Upper lobe of right lung (tissue), 1 donor: ENCODE data around the gene PKP3. TPM values are rescaled to one million over a fixed set of nuclear protein-coding genes. Genes with fewer than 3 reads are reported as not detected.

ENCODE experiments used
- ATAC-seq: fragments of 200-7000 bp; cut with Tn5 transposase; one replicate; pipeline ENCODE4 v1.9.1; 2020; ENCODE audit warnings: mild to moderate bottlenecking, moderate library complexity
- DNase-seq: peaks from one replicate; pipeline ENCODE4 v3.0.0-alpha.2; 2020
- H3K27ac ChIP-seq: fragments of 200-600 bp; one replicate; pipeline ENCODE4 v1.8.0; 2022
- H3K27me3 ChIP-seq: fragments of 200-600 bp; one replicate; pipeline ENCODE4 v1.8.0; 2022; ENCODE audit warnings: mild to moderate bottlenecking
- H3K36me3 ChIP-seq: fragments of 200-600 bp; one replicate; pipeline ENCODE4 v1.8.0; 2022
- H3K4me1 ChIP-seq: fragments of 200-600 bp; one replicate; pipeline ENCODE4 v1.8.0; 2022
- H3K4me3 ChIP-seq: fragments of 200-600 bp; one replicate; pipeline ENCODE4 v1.8.0; 2022; ENCODE audit warnings: mild to moderate bottlenecking
- H3K9me3 ChIP-seq: fragments of 200-600 bp; one replicate; pipeline ENCODE4 v1.8.0; 2022
- intact Hi-C: fragments of 100-400 bp; cut with DNase I; formaldehyde crosslinking; loops from one replicate; pipeline ENCODE4 v1.11.0; 2022
- total RNA-seq: library from RNA; stranded (reverse); fragmentation: NEBNext Ultra II Directional; extraction: Animal tissue kit (Norgen Biotek cat#: 25700); gene quantifications from one replicate; pipeline ENCODE4 v1.2.1, GENCODE V29; 2021
- TF ChIP-seq, protein P1 (sequence below): fragments of 200-600 bp; IDR thresholded peaks from one replicate; pipeline ENCODE4 v1.8.0; 2022; ENCODE audit warnings: antibody characterized with exemption
- donor health status: DM: no; HTN: yes; CAD: no; lungs with severe emphysema.

The PKP3 gene
- total RNA-seq, 1 donor from 2014 or later: 40.4 TPM

DNA sequence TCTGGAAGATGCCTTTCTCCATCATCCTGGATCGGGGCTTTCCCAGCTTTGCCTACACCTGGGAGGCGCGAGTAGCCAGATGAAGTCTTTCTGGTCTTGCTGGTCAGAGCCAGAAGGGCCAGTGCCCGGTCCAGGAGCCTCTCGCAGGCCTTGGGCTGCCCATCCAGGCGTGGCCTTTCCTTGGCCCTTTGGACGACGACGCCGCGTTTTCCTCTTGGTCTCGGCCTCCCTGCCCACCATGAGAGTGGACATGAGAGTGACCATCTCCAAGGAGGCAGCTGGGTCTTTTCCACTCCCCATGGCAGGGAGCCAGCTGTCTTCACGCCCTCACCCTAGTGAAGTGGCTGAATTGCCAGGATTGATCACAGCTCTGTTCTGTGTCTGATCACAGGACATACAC lies 59.6 kb downstream of the PKP3 start:
- Histone ChIP-seq H3K9me3 (no peaks in the 10 kb centered on the region), H3K4me3 (no peak overlapping the region), H3K27me3 (no peaks in the 10 kb centered on the region), H3K36me3 (peaks cover 18% of the 10 kb centered on the region), H3K27ac (no peak overlapping the region), H3K4me1 (peaks cover 24% of the 10 kb centered on the region)
- TF ChIP-seq, protein P1, sequence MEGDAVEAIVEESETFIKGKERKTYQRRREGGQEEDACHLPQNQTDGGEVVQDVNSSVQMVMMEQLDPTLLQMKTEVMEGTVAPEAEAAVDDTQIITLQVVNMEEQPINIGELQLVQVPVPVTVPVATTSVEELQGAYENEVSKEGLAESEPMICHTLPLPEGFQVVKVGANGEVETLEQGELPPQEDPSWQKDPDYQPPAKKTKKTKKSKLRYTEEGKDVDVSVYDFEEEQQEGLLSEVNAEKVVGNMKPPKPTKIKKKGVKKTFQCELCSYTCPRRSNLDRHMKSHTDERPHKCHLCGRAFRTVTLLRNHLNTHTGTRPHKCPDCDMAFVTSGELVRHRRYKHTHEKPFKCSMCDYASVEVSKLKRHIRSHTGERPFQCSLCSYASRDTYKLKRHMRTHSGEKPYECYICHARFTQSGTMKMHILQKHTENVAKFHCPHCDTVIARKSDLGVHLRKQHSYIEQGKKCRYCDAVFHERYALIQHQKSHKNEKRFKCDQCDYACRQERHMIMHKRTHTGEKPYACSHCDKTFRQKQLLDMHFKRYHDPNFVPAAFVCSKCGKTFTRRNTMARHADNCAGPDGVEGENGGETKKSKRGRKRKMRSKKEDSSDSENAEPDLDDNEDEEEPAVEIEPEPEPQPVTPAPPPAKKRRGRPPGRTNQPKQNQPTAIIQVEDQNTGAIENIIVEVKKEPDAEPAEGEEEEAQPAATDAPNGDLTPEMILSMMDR: no peak
- DNase-seq (no peak), ATAC-seq (no peak)
- intact Hi-C loops: no loop called here

- Histone ChIP-seq H3K9me3 (no peaks in the 10 kb centered on the region), H3K4me1 (peaks cover 19% of the 10 kb centered on the region), H3K36me3 (peaks cover 18% of the 10 kb centered on the region), H3K27ac (no peak overlapping the region), H3K27me3 (no peaks in the 10 kb centered on the region), H3K4me3 (no peak overlapping the region)
- intact Hi-C loops: no loop called here
- TF ChIP-seq, protein P1: no peak
- DNase-seq: no peak
- no peak for ATAC-seq
These were observed 60.0 kb downstream of the PKP3 start for GRCh38 chr11:454043-454442.

Other genes starting within 250 kb of the PKP3 start
- not detected for gene SCGB1C1, start 201.1 kb upstream of the PKP3 start, total RNA-seq
- 57.9 TPM for gene BET1L, start 186.8 kb upstream of the PKP3 start, total RNA-seq
- 91.8 TPM for gene RIC8A, start 186.5 kb upstream of the PKP3 start, total RNA-seq
- 15.7 TPM for gene SIRT3, start 157.9 kb upstream of the PKP3 start, total RNA-seq
- gene PSMD13, start 157.2 kb upstream of the PKP3 start, total RNA-seq: 89.9 TPM
- gene NLRP6, start 115.8 kb upstream of the PKP3 start, total RNA-seq: 1.7 TPM
- 105 TPM for gene PGGHG, start 105.1 kb upstream of the PKP3 start, total RNA-seq
- not detected for gene IFITM5, start 94.7 kb upstream of the PKP3 start, total RNA-seq
- gene IFITM2, start 86.4 kb upstream of the PKP3 start, total RNA-seq: 521 TPM
- gene IFITM1, start 80.2 kb upstream of the PKP3 start, total RNA-seq: 128 TPM
- 692 TPM for gene IFITM3, start 73.3 kb upstream of the PKP3 start, total RNA-seq
- 1.9 TPM for gene B4GALNT4, start 24.7 kb upstream of the PKP3 start, total RNA-seq
- 80.9 TPM for gene SIGIRR, start 20.8 kb downstream of the PKP3 start, total RNA-seq
- 22.4 TPM for gene ANO9, start 47.8 kb downstream of the PKP3 start, total RNA-seq
- 31.1 TPM for gene PTDSS2, start 56.1 kb downstream of the PKP3 start, total RNA-seq
- gene RNH1, start 113.0 kb downstream of the PKP3 start, total RNA-seq: 245 TPM
- 55.5 TPM for gene HRAS, start 141.4 kb downstream of the PKP3 start, total RNA-seq
- 3.2 TPM for gene LRRC56, start 143.3 kb downstream of the PKP3 start, total RNA-seq
- gene LMNTD2, start 166.5 kb downstream of the PKP3 start, total RNA-seq: 5.9 TPM
- 76.7 TPM for gene RASSF7, start 166.8 kb downstream of the PKP3 start, total RNA-seq
- gene PHRF1, start 182.3 kb downstream of the PKP3 start, total RNA-seq: 31.0 TPM
- gene IRF7, start 221.7 kb downstream of the PKP3 start, total RNA-seq: 56.2 TPM
- not detected for gene CDHR5, start 230.7 kb downstream of the PKP3 start, total RNA-seq
- gene SCT, start 233.0 kb downstream of the PKP3 start, total RNA-seq: not detected
- 1.2 TPM for gene DRD4, start 243.1 kb downstream of the PKP3 start, total RNA-seq